Parathyroid adenoma (tissue), 2 donors: ENCODE data around the gene KIRREL3.

Experiments
- H2AFZ ChIP-seq: fragments of 300-600 bp; sonication (generic); one replicate; pipeline ENCODE4 v1.7.0; 2017; ENCODE audit warnings: antibody characterized with exemption, mild to moderate bottlenecking
- H3K27ac ChIP-seq: fragments of 300-600 bp; sonication (generic); one replicate; pipeline ENCODE4 v1.7.0; 2017
- H3K27me3 ChIP-seq: fragments of 300-600 bp; sonication (generic); one replicate; pipeline ENCODE4 v1.7.0; 2017; ENCODE audit warnings: low read length; ENCODE audit not compliant: control insufficient read depth, insufficient read depth
- H3K36me3 ChIP-seq: fragments of 300-600 bp; sonication (generic); one replicate; pipeline ENCODE4 v1.7.0; 2017; ENCODE audit warnings: low read length; ENCODE audit not compliant: control insufficient read depth, insufficient read depth
- H3K4me1 ChIP-seq: fragments of 300-600 bp; sonication (generic); one replicate; pipeline ENCODE4 v1.7.0; 2017; ENCODE audit warnings: control low read depth
- H3K4me2 ChIP-seq: fragments of 300-600 bp; sonication (generic); one replicate; pipeline ENCODE4 v1.7.0; 2017; ENCODE audit warnings: low read length
- H3K4me3 ChIP-seq: fragments of 300-600 bp; sonication (generic); one replicate; pipeline ENCODE4 v1.7.0; 2017; ENCODE audit warnings: low read depth, low read length
- H3K79me2 ChIP-seq: fragments of 300-600 bp; sonication (generic); one replicate; pipeline ENCODE4 v1.7.0; 2017; ENCODE audit warnings: control low read depth
- H3K9ac ChIP-seq: fragments of 300-600 bp; sonication (generic); one replicate; pipeline ENCODE4 v1.7.0; 2017; ENCODE audit warnings: mild to moderate bottlenecking
- H3K9me3 ChIP-seq: fragments of 300-600 bp; sonication (generic); one replicate; pipeline ENCODE4 v1.7.0; 2017; ENCODE audit warnings: low read length; ENCODE audit not compliant: control insufficient read depth
- TF ChIP-seq, protein P1 (sequence below): fragments of 300-600 bp; sonication (generic); IDR thresholded peaks from one replicate; pipeline ENCODE4 v1.7.0; 2017; ENCODE audit warnings: antibody characterized with exemption, mild to moderate bottlenecking
- donor health status: primary hyperparathyroidism.

Gene KIRREL3

DNA sequence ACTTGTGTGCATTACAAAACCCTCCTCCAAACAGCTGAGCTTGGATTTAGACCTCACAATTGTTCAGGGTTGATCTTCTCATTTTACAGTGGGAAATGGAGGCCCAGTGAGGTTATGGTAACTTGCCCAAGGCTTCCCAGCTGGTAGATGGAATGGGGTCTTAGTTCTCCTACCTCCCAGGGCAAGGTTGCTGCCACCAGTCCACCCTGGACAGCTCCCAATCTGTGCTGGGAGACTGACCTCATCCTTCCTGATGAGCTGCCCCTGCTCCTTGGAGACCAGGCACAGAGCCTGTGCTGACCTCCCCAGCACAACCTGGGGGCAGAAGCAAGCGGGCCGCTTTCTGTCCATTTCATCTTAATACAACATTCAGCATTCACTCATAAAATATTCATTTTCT lies 454.4 kb downstream of the KIRREL3 start:
- no peaks in the 10 kb centered on the region for H3K36me3 ChIP-seq
- no peaks in the 10 kb centered on the region for H3K9me3 ChIP-seq
- H2AFZ ChIP-seq, result no peak overlapping the region
- H3K4me3 ChIP-seq, result no peak overlapping the region
- H3K27me3 ChIP-seq, result no peaks in the 10 kb centered on the region
- no peaks in the 10 kb centered on the region for H3K79me2 ChIP-seq
- no peak overlapping the region for H3K27ac ChIP-seq
- H3K4me1 ChIP-seq, result no peaks in the 10 kb centered on the region
- no peak overlapping the region for H3K9ac ChIP-seq
- no peak overlapping the region for H3K4me2 ChIP-seq
- TF ChIP-seq, protein P1, sequence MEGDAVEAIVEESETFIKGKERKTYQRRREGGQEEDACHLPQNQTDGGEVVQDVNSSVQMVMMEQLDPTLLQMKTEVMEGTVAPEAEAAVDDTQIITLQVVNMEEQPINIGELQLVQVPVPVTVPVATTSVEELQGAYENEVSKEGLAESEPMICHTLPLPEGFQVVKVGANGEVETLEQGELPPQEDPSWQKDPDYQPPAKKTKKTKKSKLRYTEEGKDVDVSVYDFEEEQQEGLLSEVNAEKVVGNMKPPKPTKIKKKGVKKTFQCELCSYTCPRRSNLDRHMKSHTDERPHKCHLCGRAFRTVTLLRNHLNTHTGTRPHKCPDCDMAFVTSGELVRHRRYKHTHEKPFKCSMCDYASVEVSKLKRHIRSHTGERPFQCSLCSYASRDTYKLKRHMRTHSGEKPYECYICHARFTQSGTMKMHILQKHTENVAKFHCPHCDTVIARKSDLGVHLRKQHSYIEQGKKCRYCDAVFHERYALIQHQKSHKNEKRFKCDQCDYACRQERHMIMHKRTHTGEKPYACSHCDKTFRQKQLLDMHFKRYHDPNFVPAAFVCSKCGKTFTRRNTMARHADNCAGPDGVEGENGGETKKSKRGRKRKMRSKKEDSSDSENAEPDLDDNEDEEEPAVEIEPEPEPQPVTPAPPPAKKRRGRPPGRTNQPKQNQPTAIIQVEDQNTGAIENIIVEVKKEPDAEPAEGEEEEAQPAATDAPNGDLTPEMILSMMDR, result no peak

GRCh38 chr11:126545057-126545555 lies 455.5 kb downstream of the KIRREL3 start:
- Histone ChIP-seq H2AFZ (no peak overlapping the region), H3K79me2 (no peaks in the 10 kb centered on the region), H3K36me3 (no peaks in the 10 kb centered on the region), H3K27me3 (no peaks in the 10 kb centered on the region), H3K4me1 (no peaks in the 10 kb centered on the region), H3K27ac (no peak overlapping the region), H3K4me3 (no peak overlapping the region), H3K9ac (no peak overlapping the region), H3K4me2 (no peak overlapping the region), H3K9me3 (no peaks in the 10 kb centered on the region)
- TF ChIP-seq, protein P1, result no peak

DNA sequence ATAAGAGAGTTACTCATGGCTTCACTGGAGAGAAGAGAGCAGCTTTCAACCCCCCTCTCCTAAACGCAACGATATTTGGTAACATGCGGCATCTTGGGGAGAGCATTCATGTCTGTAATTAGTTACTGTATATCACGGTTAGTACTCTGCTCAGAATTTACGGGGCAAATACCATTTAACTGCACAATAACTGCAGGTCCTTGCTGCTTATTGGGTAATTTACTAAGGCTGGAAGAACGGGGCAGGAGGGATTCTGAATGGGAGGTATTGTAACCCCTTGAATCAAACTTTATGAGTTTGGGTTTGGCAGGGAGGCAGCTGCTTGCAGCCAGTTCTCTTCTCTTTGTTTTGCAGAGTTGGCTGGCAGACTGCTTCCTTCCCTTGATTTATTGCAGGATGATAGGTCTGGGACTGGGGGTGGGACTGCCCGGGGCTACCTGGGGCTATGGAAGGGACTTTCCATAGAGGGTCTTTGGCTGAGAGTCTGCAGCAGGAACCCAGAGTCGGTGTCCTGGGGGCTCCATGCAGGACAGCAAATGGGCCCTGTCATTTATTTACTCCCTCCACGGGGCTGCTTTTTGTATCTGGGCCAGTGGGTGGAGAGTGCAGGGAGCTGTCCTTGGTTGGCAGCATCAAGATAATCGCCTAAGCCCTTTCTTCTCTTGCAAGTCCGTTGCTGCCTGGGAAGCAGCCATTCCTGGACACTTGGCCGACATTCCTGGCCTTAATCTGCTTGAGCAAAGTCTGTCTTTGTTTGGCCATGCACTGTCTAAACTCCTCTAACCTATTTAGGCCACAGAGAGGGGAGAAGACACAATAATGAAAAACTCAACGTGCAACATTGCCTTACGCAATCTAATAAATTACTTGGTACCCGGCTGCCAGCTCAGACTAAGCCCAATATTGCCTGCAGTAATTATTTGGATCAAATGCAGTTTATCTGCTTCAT lies 456.2 kb downstream of the KIRREL3 start:
- Histone ChIP-seq H3K4me2 (no peak overlapping the region), H2AFZ (no peak overlapping the region), H3K9ac (no peak overlapping the region), H3K27me3 (no peaks in the 10 kb centered on the region), H3K36me3 (no peaks in the 10 kb centered on the region), H3K4me3 (no peak overlapping the region), H3K27ac (no peak overlapping the region), H3K4me1 (no peaks in the 10 kb centered on the region), H3K9me3 (no peaks in the 10 kb centered on the region), H3K79me2 (no peaks in the 10 kb centered on the region)
- TF ChIP-seq, protein P1, result no peak

DNA sequence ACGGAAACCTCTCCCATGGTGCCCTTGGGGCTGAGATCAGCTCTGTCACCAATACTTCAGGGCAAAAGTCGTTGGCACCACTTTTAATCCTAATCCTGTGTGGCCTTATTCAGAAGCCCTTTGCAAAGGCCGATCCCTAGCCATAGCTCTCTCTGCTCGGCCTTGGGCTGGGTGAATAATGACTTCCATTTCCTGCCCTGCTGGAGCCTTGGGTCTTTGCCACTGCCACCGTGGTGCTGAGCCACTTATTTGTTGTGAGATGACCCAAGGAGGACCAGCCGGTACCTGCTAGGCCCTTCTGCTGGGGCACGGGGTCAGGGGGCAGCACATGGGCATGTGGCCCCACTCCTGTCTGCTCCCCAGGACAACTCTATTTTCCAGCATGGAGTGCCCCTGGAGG lies 456.9 kb downstream of the KIRREL3 start:
- TF ChIP-seq, protein P1, result no peak
- Histone ChIP-seq H2AFZ (no peak overlapping the region), H3K36me3 (no peaks in the 10 kb centered on the region), H3K4me1 (no peaks in the 10 kb centered on the region), H3K79me2 (no peaks in the 10 kb centered on the region), H3K27ac (no peak overlapping the region), H3K4me2 (no peak overlapping the region), H3K4me3 (no peak overlapping the region), H3K27me3 (no peaks in the 10 kb centered on the region), H3K9ac (no peak overlapping the region), H3K9me3 (no peaks in the 10 kb centered on the region)
